HG03558 (cell line): ENCODE results near the gene PDAP1.
"Not testable (repeated sequence)": the region's sequence is repeated elsewhere in the genome, so short reads cannot be mapped to it uniquely, and the experiment has no call there.

Experiments
- ATAC-seq: cut with Tn5 transposase; IDR thresholded peaks from one replicate; pipeline ENCODE4 v1.9.1; 2021; ENCODE audit warnings: moderate number of reproducible peaks; ENCODE audit not compliant: unreplicated experiment; ENCODE audit errors: extremely low read depth

Gene PDAP1

DNA sequence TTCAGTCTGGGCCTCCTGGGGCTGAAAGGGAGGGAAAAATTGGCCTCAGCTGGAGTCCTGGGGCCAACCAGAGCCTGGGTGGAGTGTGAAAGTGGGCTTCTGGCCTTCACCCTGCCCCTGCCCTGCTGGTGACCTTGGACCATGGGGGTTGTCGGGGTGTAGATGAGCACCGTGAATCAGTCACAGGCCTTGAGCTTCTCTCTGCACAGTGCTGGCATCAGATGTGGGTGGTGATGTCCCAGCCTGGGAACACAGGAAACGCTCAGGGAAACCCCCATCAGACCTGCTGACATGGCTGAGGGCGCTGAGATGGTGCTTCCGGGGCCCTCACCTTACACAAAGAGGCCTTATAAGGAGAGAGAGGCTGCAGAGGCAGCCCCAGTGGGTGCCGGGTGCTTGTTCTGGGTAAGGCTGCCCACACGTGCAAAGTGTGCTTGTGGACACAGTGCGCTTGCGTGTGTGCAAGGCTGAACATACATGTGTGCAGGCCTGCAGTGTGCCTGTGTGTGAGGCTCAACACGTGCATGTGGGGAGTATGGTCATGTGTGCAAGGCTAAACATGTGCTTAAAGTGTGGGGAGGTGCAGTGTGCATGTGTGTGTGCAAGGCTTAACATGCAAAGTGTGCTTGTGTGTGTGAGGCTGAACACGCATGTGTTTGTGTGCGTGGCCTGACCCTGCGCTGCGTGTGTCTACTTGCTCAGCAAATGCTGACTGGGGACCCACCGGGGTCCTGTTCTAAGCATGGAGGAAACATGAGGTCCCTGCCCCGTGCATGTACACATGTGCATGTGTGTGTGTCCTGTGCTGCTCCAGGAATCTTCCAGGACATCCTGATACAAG is 27.4 kb downstream of the PDAP1 start:
- ATAC-seq = peak; percentile 46

DNA sequence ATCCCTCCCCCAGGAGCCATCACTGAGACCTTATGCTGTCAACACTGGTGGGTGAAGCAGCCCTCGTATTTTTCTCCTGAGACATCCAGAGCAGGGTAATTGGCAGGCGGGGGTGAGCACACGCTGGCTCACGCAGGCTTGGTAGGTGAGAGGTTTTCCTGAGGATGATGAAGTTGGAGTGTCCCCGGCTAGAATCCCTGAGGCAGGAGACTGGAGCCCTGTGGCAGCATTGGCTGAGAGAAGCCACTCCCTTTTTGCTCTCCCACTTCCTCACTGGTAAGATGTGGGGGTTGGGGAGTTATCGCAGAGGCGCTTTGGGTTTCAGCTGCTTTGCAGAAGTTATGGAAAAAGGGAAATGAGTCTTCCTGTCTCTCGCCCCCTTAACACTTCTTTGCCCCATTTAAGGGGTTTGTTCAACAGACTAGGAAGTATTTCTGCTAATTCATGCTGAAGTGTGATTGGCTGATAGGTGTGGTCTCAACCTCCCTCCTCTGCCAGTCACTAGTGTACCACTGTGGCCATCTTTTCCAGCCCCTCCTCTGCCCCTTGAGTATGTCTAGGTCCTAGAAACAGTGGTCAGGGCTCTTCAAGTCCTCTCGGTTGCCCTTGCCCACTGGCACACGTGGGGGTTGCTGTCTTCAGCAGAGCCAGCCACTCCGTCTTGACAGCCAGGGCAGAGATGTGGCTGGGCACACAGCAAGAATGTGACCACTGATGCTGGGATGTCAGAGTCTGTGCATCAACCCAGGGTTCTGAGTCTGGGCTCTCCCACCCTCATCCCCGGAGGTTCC is 28.2 kb downstream of the PDAP1 start:
- no peak for ATAC-seq

DNA sequence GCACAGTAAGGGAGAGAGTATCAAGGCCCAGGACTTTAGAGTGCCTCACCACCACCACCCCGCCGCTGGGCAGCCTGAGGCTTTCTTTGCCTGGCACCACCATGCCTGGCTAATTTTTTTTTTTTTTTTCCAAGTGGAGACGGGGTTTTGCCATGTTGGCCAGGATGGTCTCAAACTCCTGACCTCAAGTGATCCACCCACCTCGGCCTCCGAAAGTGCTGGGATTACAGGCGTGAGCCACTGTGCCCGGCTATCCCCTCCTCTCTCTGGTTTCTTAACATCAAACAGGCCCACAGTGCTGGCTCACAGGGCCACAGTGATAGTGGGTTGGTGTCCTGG is 28.7 kb downstream of the PDAP1 start:
- not testable (repeated sequence) for ATAC-seq

DNA sequence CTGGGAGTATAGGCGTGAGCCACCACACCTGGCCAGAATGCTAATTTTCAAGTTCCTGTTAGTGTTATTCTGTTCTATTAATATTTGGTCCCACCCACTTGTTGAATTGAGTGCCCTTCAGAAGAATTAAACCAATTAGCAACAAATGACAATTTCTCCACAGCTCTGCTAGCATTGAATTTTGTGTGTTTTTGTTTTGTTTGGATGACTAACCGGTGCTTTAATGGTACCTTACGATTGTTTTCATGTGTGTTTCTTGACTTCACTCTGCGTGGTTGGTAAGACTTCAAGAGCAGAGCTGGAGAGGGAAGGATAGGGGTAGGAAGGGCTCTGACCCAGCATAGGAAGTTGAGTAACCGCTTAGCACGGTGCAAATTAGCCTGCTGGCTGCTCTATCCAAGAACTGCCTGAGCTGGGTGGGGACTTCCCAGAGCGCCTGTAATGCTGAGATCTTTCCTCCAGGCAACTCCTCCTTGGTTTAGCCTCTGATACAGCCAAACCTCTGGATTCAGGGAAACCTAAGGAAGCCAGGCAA is 29.3 kb downstream of the PDAP1 start:
- ATAC-seq = no peak

DNA sequence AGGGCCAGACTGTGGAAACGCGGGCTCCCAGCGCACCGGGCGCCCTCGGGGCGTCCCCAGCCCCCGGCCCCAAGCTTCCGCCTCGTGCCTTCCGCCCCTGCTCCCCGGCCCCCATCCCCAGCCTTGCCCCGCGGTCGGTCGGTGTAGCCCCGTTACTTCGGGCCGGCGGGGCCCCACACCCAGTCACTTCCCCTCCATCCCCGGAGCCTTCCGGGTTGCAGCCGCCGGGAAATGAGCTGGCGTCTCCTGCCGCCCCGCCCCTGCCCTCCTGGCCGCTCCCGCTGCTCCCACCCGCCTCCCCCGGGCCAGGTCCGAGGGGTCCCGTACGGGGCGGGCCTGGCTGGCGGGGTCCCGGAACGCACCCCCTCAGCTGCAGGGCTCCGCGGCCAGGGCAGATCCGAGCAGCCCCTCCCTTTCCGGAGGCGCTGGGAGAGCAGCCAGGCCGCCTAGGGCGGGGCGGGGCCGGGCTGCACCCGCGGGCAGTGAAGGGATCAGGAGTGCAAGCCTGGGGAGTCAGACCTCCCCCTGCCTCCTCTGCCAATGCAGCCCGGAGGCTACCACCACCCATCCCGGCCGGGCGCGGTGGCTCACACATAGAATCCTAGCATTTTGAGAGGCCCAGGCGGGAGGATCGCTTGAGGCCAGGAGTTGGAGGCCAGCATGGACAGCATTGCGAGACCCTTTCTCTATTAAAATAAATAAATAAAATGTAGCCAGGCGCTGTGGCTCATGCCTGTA is 33.2 kb downstream of the PDAP1 start:
- ATAC-seq = no peak

DNA sequence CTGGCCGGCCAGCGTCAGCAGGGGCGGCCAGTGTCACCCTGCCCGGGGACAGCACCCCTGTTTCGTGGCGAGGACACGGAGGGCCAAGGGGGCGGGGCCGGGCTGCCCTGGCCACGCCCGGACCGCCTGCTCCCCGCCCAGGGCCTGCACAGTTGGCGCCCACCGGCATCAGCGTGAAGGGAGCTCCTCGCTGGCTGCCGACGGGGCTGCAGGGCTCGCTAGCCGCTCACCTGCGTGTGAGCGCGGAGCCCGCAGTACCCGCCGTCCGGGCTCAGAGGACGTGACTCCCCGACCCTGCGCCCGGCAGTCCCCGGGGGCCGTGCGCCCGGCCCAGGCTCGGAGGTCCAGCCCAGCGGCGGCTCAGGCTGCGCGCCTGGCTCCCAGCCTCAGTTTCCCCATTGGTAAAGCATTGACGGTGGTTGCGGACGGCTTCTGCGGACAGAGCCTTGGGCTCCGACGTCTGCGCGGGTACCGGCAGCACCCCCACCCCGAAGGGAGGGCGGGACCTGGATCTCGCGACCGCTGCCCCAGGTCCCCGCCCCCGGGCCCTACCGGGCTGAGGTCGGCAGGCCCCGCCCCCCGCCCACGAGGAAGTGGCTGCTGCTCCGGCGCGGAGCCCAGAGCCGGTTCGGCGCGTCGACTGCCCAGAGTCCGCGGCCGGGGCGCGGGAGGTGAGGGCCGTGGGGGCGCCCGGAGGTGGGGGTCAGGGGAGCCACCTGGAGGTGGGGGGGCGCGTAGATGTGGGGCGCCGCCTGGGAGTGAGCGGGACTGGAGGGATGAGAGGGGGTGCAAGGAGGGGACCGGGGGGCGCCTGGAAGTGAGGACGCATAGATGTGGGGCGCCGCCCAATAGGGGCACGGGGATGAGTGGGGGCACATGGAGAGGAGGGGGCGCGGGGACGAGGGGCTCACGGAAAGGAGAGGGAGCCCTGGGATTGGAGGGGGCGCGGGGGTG is 34.0 kb downstream of the PDAP1 start, which contains the start of gene ARPC1B:
TSS of gene ARPC1B (plus strand) at position 620 of the 954 bp plus-strand sequence. CDS start 10,985 bp downstream, outside the sequence.
- no peak for ATAC-seq

DNA sequence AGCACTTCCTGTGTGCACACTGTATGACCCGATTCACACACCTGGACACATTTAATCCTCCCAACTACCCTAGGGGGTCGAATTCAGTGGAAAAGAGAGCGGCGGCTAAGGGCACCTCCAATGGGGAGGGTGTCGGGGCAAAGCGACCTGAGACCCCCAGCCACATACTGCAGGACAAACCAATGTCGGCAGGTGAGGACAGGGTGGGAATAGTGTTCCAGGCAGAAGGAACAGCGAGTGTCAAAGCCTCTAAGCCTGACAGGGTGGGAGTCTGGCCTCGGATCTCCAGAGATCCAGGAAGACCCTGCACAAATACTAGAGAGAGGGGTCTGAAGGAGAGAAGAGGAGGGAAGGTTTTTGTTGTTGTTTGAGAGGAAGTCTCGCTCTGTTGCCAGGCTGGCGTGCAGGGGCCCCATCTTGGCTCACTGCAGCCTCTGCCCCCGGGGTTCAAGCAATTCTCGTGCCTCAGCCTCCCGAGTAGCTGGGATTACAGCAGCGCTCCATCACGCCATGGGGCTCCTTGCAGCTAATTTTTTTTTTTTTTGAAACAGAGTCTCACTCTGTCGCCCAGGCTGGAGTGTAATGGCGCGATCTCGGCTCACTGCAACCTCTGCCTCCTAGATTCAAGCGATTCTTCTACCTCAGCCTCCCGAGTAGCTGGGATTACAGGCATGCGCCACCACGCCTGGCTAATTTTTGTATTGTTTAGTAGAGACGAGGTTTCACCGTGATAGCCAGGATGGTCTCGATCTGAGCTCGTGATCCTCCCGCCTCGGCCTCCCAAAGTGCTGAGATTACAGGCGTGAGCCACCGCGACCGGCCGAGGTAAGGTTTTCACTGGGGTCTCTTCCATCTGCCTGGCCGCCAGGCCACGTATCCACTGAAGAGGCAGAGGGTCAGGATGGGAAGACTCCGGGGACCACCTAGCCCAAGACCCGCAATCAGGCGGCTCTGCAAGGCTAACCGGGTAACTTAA is 35.0 kb downstream of the PDAP1 start:
- ATAC-seq = no peak

DNA sequence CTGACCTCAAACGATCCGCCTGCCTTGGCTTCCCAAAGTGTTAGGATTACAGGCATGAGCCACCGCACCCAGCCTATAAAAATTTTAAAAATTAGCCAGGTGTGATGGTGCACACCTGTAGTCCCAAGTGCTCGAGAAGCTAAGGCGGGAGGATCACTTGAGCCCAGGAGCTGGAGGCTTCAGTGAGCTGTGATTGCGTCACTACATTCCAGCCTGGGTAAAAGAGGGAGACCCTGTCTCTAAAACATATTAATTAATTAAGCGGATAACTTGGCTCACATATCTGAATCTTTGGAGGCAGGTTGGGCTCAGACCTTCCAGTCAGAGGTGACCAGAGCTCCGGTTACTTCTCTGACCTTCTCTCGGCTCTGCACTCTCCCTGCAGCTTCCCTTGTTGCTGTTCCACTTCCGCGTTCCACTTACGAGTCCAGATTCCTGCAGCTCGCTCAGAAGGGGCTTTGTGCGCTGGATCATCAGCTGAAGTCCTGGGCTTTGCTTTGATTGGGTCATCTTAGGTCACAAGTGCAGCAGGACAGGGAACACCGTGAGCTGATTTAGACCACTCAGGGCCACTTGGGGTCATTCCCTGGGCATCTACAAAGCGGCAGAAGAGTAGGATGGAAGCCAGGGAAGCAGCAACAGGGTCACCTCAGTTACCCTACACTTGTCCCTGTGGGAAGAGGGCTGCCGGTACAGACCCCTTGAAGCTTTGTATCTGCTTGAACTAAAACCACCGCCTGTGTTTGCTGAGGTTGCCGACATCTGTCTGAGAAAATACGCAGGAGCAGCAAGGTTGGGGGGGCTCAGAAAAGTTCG is 35.9 kb downstream of the PDAP1 start:
- ATAC-seq = no peak

DNA sequence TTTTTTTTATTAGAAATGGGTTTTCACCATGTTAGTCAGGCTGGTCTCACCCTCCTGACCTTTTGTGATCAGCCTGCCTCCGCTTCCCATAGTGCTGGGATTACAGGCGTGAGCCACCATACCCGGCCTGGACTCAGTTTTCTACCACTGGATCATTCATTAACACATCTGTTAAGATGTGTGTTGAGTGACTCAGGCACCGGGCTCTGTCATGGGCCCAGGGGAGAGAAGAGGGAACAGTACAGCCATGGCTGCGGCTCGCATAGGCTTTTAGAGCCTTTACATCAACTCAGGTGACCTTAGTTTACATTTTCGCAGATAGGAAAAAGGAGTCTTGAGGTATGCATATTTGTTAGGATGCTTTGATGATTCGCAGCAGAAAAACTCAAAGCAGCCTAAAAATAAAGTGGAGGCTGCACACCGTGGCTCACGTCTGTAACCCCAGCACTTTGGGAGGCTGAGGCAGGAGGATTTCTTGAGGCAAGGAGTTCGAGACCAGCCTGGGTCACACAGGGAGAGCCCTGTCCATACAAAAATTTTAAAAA is 36.9 kb downstream of the PDAP1 start:
- ATAC-seq = no peak

DNA sequence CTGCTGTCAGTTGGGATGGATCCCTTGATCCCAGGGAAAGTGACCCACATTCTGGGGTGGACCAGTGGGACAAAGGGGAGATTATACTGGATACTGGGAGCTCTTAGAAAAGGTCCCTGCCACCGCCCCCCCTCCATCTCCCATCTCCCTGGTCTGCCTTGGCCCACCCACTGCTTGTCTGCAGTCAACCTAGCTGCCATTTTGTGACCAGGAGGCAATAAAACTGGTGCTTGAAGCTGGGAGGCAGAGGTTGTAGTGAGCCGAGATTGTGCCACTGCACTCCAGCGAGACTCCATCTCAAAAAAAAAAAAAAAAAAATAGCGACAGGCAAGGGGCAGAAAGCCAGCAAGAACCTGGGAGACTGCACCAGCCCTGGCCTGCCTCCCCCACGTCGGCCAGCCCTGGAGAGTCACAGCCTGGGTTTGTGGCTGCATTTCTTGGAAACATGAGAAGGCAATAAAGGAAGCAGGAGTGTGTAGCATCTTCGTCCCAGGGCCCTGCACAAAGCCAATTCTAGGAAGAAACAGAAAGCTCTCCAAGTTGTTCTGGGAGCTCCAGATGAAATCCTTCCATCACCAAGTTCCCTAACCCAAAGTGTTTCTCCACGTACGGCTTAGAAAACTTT is 38.5 kb downstream of the PDAP1 start:
- ATAC-seq = no peak

DNA sequence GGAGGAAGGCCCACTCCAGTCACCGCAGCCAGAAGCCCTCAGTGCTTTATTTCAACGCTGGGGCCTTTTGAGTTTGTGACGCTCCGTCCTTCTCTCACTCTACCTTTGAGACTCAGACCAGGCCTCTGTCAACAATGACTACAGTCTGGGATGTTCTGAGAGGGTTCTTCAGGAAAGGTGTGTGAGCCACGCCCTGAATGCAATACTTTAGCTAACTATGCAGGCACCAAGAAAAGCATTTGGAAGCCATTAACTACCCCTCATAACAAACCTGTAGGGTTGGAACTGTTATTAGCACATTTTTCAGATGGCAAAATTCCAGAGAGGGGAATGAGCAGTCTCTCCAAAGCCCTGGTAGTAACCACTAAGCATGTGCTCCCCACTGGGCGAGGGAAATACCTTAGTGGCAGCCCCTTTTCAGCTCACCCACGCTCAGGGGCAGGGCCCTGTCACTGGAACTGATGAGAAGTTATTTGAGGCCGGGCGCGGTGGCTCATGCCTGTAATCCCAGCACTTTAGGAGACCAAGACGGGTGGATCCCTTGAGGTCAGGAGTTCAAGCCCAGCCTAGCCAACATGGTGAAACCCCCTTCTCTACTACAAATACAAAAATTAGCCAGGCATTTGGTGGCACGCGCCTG is 39.5 kb downstream of the PDAP1 start:
- no peak for ATAC-seq

DNA sequence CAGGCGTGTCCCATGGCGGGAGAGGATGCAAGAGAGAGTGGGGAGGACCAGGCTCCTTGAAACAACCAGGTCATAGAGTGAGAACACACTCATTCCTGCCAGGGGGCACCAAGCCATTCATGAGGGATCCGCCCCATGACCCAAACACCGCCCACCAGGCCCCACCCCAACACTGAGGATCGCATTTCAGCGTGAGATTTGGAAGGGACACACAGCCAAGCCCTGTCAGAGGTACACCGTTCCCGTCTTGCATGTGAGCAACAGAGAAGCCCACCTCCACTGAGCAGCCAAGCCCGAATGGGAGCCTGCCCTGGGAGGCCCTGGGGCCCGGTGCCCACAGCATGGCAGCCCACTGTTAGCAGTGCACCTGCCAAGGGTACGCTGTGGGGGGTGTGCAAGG is 41.8 kb downstream of the PDAP1 start:
- no peak for ATAC-seq

DNA sequence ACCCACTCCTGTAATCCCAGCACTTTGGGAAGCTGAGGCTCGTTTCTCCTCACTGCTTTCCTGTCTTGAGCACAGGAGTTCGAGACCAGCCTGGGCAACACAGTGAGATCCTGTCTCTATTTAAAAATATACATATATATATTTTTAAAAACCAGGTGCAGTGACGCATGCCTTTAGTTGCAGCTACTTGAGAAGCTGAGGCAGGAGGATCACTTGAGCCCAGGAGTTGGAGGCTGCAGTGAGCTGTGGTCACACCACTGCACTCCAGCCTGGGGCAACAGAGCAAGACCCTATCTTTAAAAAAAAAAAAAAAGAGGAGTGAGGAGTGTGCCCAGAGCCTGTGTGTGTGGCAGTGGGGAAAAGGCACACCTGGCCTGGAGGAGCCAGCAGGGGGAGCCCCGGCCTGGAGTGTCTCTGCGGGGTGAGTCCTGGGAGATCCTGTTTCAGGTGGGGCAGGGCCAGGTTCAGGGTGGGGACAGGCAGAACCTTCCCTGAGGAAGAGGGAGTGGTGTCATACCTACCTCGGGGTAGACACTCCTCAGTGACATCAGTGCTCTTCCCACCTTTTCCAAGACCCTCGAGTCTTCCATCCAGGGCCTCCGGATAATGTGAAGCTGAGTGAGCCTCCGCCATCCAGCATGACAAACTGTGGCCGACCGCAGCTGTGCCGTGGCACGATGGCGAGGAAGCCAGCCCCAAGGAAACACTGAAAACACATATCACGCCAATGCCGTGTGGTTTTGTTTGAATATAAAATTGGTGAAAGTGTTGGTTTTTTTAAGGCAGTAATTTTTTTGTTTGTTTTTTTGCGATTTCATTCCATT is 42.9 kb downstream of the PDAP1 start:
- ATAC-seq = no peak

DNA sequence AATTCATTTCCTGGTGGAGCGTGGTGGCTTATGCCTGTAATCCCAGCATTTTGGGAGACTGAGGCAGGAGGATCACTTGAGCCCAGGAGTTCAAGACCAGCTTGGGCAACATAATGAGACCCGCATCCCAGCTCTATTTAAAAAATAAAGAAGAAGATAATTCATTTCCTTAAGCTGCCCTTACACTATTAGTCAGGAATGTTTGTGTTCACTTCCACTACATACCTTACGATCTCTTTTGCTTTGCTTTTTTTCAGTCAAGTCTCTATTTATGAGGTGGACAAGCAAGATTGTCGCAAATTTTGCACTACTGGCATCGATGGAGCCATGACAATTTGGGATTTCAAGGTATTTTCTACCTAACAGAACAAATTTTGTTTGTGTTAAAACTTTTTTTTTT is 45.1 kb downstream of the PDAP1 start:
- ATAC-seq = no peak

DNA sequence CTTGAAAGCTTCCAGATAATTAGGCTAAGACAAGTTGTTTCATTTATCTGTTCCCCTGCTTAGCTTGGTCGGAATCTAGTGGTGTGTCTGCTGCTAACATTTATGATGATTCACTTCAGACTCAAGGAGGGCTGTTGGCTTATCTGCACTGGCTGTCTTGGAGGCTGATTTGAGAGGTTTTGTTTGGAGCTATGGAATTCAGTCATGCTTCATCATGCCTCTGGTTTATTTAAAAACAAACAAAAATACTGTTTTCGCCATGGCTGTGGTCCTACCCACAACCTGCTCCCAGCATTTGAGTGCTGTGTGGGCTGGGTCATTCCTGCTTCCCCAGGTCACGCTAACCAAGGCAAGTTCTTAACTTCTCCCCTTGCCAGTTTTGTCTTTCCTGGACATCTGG is 45.6 kb downstream of the PDAP1 start:
- no peak for ATAC-seq
